ENCODE data around the gene VILL.

- TF ChIP-seq POLR2A (IDR thresholded peaks at IDR 0.05; ENCODE audit: low read length) (no peak), GATA1 (IDR thresholded peaks at IDR 0.05; ENCODE audit: low read depth, low read length) (no peak)
Measured at GRCh38 chr3:38002291-38002876, 11.8 kb downstream of the VILL start.
